B cell (primary cell): Measurements from ENCODE around the gene EIF3I. TPM values are rescaled to one million over a fixed set of nuclear protein-coding genes. Genes with fewer than 3 reads are reported as not detected.

Source experiments
- ATAC-seq: fragments of 200-7000 bp; cut with Tn5 transposase; one replicate; pipeline ENCODE4 v1.10.0; 2021; ENCODE audit warnings: low read depth, mild to moderate bottlenecking, moderate number of reproducible peaks, moderate library complexity
- CTCF ChIA-PET: fragments of 350-600 bp; sonication (Branson Sonifier 250); formaldehyde crosslinking; loops from one replicate; lab custom pipeline; 2021; ENCODE audit warnings: antibody characterized with exemption, inconsistent platforms; lab: Charles Lee
- POLR2A ChIA-PET: fragments of 350-600 bp; sonication (Branson Sonifier 250); formaldehyde crosslinking; loops from one replicate; lab custom pipeline; 2021; ENCODE audit warnings: antibody characterized with exemption; lab: Charles Lee
- DNase-seq: peaks from one replicate; pipeline ENCODE4 v3.0.0; 2013
- H2AFZ ChIP-seq: 2 replicates; pipeline ENCODE4 v1.6.1; 2012; ENCODE audit warnings: mild to moderate bottlenecking, low read depth, low read length; ENCODE audit not compliant: insufficient read depth, poor library complexity, severe bottlenecking
- H3K27ac ChIP-seq, 2 donors: 1 replicate in 1 of 2; 2 replicates in 1 of 2; pipeline ENCODE4 v1.5.1; 2012 to 2013; ENCODE audit warnings: low read length in 2 of 2, mild to moderate bottlenecking in 2 of 2, moderate library complexity in 1 of 2
- H3K27me3 ChIP-seq, 4 experiments: fragments of 200-600 bp in 1 of 4; sonication (generic) in 1 of 4; replicated peaks in 1 of 4; 1 replicate in 2 of 4; 2 replicates in 2 of 4; pipeline versions ENCODE4 v1.6.1 to v1.7.0; 2013 to 2016; ENCODE audit warnings: low read length in 3 of 4, mild to moderate bottlenecking in 2 of 4, mixed read lengths in 1 of 4, moderate library complexity in 1 of 4; ENCODE audit not compliant: insufficient read depth in 4 of 4, control insufficient read depth in 3 of 4; ENCODE audit errors: control extremely low read depth in 1 of 4
- H3K36me3 ChIP-seq, 2 experiments: replicated peaks in 1 of 2; 1 replicate in 1 of 2; 2 replicates in 1 of 2; pipeline versions ENCODE4 v1.6.1 to v1.7.1; 2013; ENCODE audit warnings: low read length in 1 of 2; ENCODE audit not compliant: insufficient read depth in 2 of 2, control insufficient read depth in 1 of 2; ENCODE audit errors: control extremely low read depth in 1 of 2, extremely low read depth in 1 of 2
- H3K4me1 ChIP-seq, 2 donors: fragments of 200-600 bp in 1 of 2; sonication (generic) in 1 of 2; 1 replicate in 1 of 2; 2 replicates in 1 of 2; pipeline versions ENCODE4 v1.5.1 to v1.6.1; 2013 to 2017; ENCODE audit warnings: low read length in 2 of 2; ENCODE audit not compliant: control insufficient read depth in 2 of 2, insufficient read depth in 2 of 2
- H3K4me2 ChIP-seq: replicated peaks from 2 replicates; pipeline ENCODE3; 2012; ENCODE audit warnings: mild to moderate bottlenecking, low read depth, low read length; ENCODE audit not compliant: poor library complexity, severe bottlenecking
- H3K4me3 ChIP-seq, 5 experiments: fragments of 200-600 bp in 1 of 5; sonication (generic) in 1 of 5; 1 replicate in 3 of 5; 2 replicates in 2 of 5; pipeline versions ENCODE4 v1.5.1 to v1.7.0; 2011 to 2016; ENCODE audit warnings: low read length in 4 of 5, mild to moderate bottlenecking in 4 of 5, low read depth in 2 of 5, control low read depth in 1 of 5, moderate library complexity in 1 of 5; ENCODE audit not compliant: insufficient read depth in 1 of 5; ENCODE audit errors: control extremely low read depth in 1 of 5, extremely low read depth in 1 of 5
- H3K79me2 ChIP-seq: fragments of 200-600 bp; sonication (generic); one replicate; pipeline ENCODE4 v1.6.0; 2016; ENCODE audit warnings: low read length; ENCODE audit not compliant: control insufficient read depth, insufficient read depth
- H3K9ac ChIP-seq: fragments of 200-600 bp; sonication (generic); 2 replicates; pipeline ENCODE4 v1.6.1; 2017; ENCODE audit warnings: mild to moderate bottlenecking, low read length, moderate library complexity
- H3K9me3 ChIP-seq, 3 donors: one replicate each; pipeline versions ENCODE4 v1.6.1 to v1.7.1; 2013; ENCODE audit warnings: low read length in 2 of 3; ENCODE audit not compliant: control insufficient read depth in 2 of 3, insufficient read depth in 1 of 3; ENCODE audit errors: control extremely low read depth in 1 of 3
- H4K20me1 ChIP-seq: 2 replicates; pipeline ENCODE4 v1.6.0; 2012; ENCODE audit warnings: mild to moderate bottlenecking, low read length; ENCODE audit not compliant: insufficient read depth, control insufficient read depth, poor library complexity, severe bottlenecking
- H3K27ac Mint-ChIP-seq: one replicate; pipeline ENCODE4 v1.8.0; 2021; ENCODE audit warnings: mixed read lengths
- H3K27me3 Mint-ChIP-seq: one replicate; pipeline ENCODE4 v1.8.0; 2021; ENCODE audit warnings: mixed read lengths
- H3K4me1 Mint-ChIP-seq: one replicate; pipeline ENCODE4 v1.8.0; 2021; ENCODE audit warnings: mixed read lengths
- H3K4me3 Mint-ChIP-seq: one replicate; pipeline ENCODE4 v1.8.0; 2021; ENCODE audit warnings: mixed read lengths
- H3K9me3 Mint-ChIP-seq: one replicate; pipeline ENCODE4 v1.8.0; 2022; ENCODE audit warnings: mixed read lengths; ENCODE audit not compliant: insufficient read depth
- CTCF ChIP-seq: fragments of 200-600 bp; IDR thresholded peaks from one replicate; pipeline ENCODE4 v1.8.0; 2022; ENCODE audit warnings: antibody characterized with exemption, mild to moderate bottlenecking
- EZH2 ChIP-seq: IDR thresholded peaks from 2 replicates; pipeline ENCODE4 v1.6.1; 2012; ENCODE audit warnings: borderline replicate concordance, low read depth, mild to moderate bottlenecking, moderate library complexity, low read length; ENCODE audit not compliant: insufficient read depth, poor library complexity, severe bottlenecking
- WGBS: methylation state at CpG from one replicate; pipeline ENCODE4 v1.1.5; 2013; ENCODE audit warnings: missing lambda C conversion rate; ENCODE audit not compliant: insufficient coverage; 5-methylcytosine and 5-hydroxymethylcytosine counted together
- intact Hi-C: fragments of 100-400 bp; cut with micrococcal nuclease; formaldehyde crosslinking; loops from one replicate; pipeline ENCODE4 v1.10.0; 2022
- polyA plus RNA-seq: library from polyadenylated mRNA; depleted of rRNA; stranded (reverse); fragments of >200 nt; gene quantifications from 2 replicates; pipeline ENCODE4 v1.2.3, GENCODE V29; 2012
- total RNA-seq, 2 donors: library from RNA; stranded (reverse); fragments of 120-200 nt in 1 of 2; gene quantifications; 1 replicate in 1 of 2; 2 replicates in 1 of 2; pipeline versions ENCODE4 v1.2.3 to v1.2.4, GENCODE V29; 2013 to 2022

EIF3I gene
- total and polyA plus RNA-seq, 2 donors (not counting 1 experiment from before 2014, with no cell fraction given): 87.0 to 130 TPM

GRCh38 chr1:32242341-32242851, 20.2 kb downstream of the EIF3I start:
- peak; percentile 47 for DNase-seq
- H3K4me1 Mint-ChIP-seq: peaks cover 34% of the 10 kb centered on the region
- no peaks in the 10 kb centered on the region for H3K9me3 ChIP-seq

More at GRCh38 chr1:32242341-32242851, 20.2 kb downstream of the EIF3I start:
- no peaks in the 10 kb centered on the region for H3K27me3 Mint-ChIP-seq
- Histone ChIP-seq H2AFZ (no peak overlapping the region), H3K9ac (no peak overlapping the region), H3K27ac (no peak overlapping the region), H4K20me1 (no peaks in the 10 kb centered on the region), H3K27me3 (no peaks in the 10 kb centered on the region), H3K79me2 (no peaks in the 10 kb centered on the region), H3K4me3 (no peak overlapping the region), H3K4me2 (peak overlapping the region; percentile 52), H3K36me3 (no peaks in the 10 kb centered on the region), H3K4me1 (peaks cover 29 to 47% of the 10 kb centered on the region in 2 donors)
- peak overlapping the region; percentile 95 for H3K4me3 Mint-ChIP-seq
- ChIA-PET CTCF (interaction anchor here (0.9 to 6.2 kb wide), 10 partner anchors 10 to 93 kb away, joined by 3 to 118 read pairs (median 10); partner anchors contain the start of genes HDAC1 and MARCKSL1), POLR2A (interaction anchor here (0.7 to 4.3 kb wide), 6 partner anchors 9 to 119 kb away, joined by 3 to 53 read pairs (median 11); partner anchors contain the start of genes HDAC1, LCK and MARCKSL1)
- H3K9me3 Mint-ChIP-seq: no peaks in the 10 kb centered on the region
- 100% methylated on average over 1 of the region's 7 CpGs for WGBS
- peak overlapping the region; percentile 85 for H3K27ac Mint-ChIP-seq
- TF ChIP-seq CTCF (no peak), EZH2 (no peak)
- intact Hi-C loops: loop anchor here (5.0 kb wide), 1 partner anchor 35 kb away; the partner anchor contains the start of genes DCDC2B and IQCC
- ATAC-seq: no peak
